Right lobe of liver (tissue), 6 donors: Measurements from ENCODE around the gene KANSL2. TPM values are rescaled to one million over a fixed set of nuclear protein-coding genes. Genes with fewer than 3 reads are reported as not detected.
"Not testable (repeated sequence)": the region's sequence is repeated elsewhere in the genome, so short reads cannot be mapped to it uniquely, and the experiment has no call there.

Experiments used
- ATAC-seq, 4 donors: fragments of 200-7000 bp; cut with Tn5 transposase; one replicate each; pipeline ENCODE4 v1.9.1; 2020; ENCODE audit warnings: mild to moderate bottlenecking in 4 of 4, moderate library complexity in 4 of 4
- DNase-seq, 3 donors: peaks; one replicate each; pipeline ENCODE4 v3.0.0-alpha.2; 2020
- H3K27ac ChIP-seq, 3 donors: fragments of 200-600 bp; one replicate each; pipeline ENCODE4 v1.8.0; 2022
- H3K27me3 ChIP-seq, 2 donors: fragments of 200-600 bp; one replicate each; pipeline ENCODE4 v1.8.0; 2022
- H3K36me3 ChIP-seq, 4 donors: fragments of 200-600 bp; sonication (generic) in 1 of 4; one replicate each; pipeline versions ENCODE4 v1.5.1 to v1.8.0; 2017 to 2022; ENCODE audit warnings: control low read depth in 1 of 4
- H3K4me1 ChIP-seq, 4 donors: fragments of 200-600 bp; sonication (generic) in 1 of 4; one replicate each; pipeline versions ENCODE4 v1.5.1 to v1.8.0; 2017 to 2022; ENCODE audit warnings: control low read depth in 1 of 4
- H3K4me3 ChIP-seq, 3 donors: fragments of 200-600 bp; one replicate each; pipeline ENCODE4 v1.8.0; 2022
- H3K9me3 ChIP-seq, 4 donors: fragments of 200-600 bp; sonication (generic) in 1 of 4; one replicate each; pipeline versions ENCODE4 v1.5.1 to v1.8.0; 2017 to 2022; ENCODE audit warnings: control low read depth in 1 of 4
- CTCF ChIP-seq, 4 donors: fragments of 200-600 bp in 3 of 4; fragments of 450-650 bp in 1 of 4; IDR thresholded peaks; one replicate each; pipeline versions ENCODE4 v1.5.1 to v1.8.0; 2016 to 2022; ENCODE audit warnings: antibody characterized with exemption in 4 of 4, mild to moderate bottlenecking in 2 of 4
- POLR2A ChIP-seq: fragments of 450-650 bp; IDR thresholded peaks from one replicate; pipeline ENCODE4 v1.6.1; 2017; ENCODE audit warnings: antibody characterized with exemption, mild to moderate bottlenecking
- WGBS: methylation state at CpG from one replicate; pipeline ENCODE4 v1.1.6; 2018; ENCODE audit warnings: low coverage, low lambda C conversion rate; ENCODE audit not compliant: insufficient coverage; ENCODE audit errors: missing lambda C conversion rate; 5-methylcytosine and 5-hydroxymethylcytosine counted together
- intact Hi-C, 2 donors: fragments of 100-400 bp; cut with DNase I; formaldehyde crosslinking; loops; one replicate each; pipeline versions ENCODE4 v1.11.2 to v1.14.1; 2022
- total RNA-seq, 6 experiments: library from RNA; depleted of rRNA in 2 of 6; stranded (reverse); fragments of >200 nt in 2 of 6; fragmentation: NEBNext Ultra II Directional in 3 of 6; extraction: Animal tissue kit (Norgen Biotek cat#: 25700) in 3 of 6; gene quantifications; one replicate each; pipeline versions ENCODE4 v1.1.0 to v1.2.4, GENCODE V29; 2016 to 2023
- donor health status: DM: no; HTN: yes; CAD: no.
- donor health status: DM: no; HTN: no; CAD: no.
- donor health status: DM: no; HTN: no; CAD: no.
- donor health status: DM: no; HTN: yes; CAD: no.
- donor health status: DM: no; HTN: yes; CAD: no.

The KANSL2 gene
- total RNA-seq, 6 experiments from 2014 or later: 6.4 to 24.3 (median 12.0) TPM

GRCh38 chr12:48716493-48717251 lies 34.6 kb upstream of the KANSL2 start, which contains the start of gene CCNT1:
CCNT1 (minus strand) TSS chr12:48716707; CDS start chr12:48716675, 32 bp downstream.
- ATAC-seq (peak; percentile 95 to 98 (median 97)), DNase-seq (peak; percentile 98 to 99 (median 99))
- intact Hi-C loops: no loop called here
- peaks cover 0 to 23% (median 0%) of the 10 kb centered on the region in 4 donors for H3K36me3 ChIP-seq
- H3K4me1 ChIP-seq: peaks cover 0 to 19% (median 11%) of the 10 kb centered on the region in 4 donors
- no peaks in the 10 kb centered on the region for H3K27me3 ChIP-seq
- peak; percentile 74 for TF ChIP-seq POLR2A
- TF ChIP-seq CTCF (IDR thresholded peaks at IDR 0.05): peak; percentile 4 to 31 (median 12)
- WGBS: 0% methylated on average over 49 of the region's 61 CpGs
- H3K27ac ChIP-seq: peak within 1 kb of the TSS; percentile 69 to 89 (median 87)
- peak within 1 kb of the TSS; percentile 67 to 86 (median 78) for H3K4me3 ChIP-seq
- no peaks in the 10 kb centered on the region for H3K9me3 ChIP-seq

GRCh38 chr12:48716168-48716492 lies 34.1 kb upstream of the KANSL2 start:
- TF ChIP-seq CTCF (IDR thresholded peaks at IDR 0.05) (no peak), POLR2A (no peak)
- ATAC-seq (no peak), DNase-seq (no peak)
- Histone ChIP-seq H3K4me1 (peaks cover 0 to 19% (median 11%) of the 10 kb centered on the region in 4 donors), H3K4me3 (peak overlapping the region; percentile 67 to 86 (median 78)), H3K27ac (peak overlapping the region; percentile 69 to 89 (median 87)), H3K27me3 (no peaks in the 10 kb centered on the region), H3K36me3 (peaks cover 0 to 29% (median 0%) of the 10 kb centered on the region in 4 donors), H3K9me3 (no peaks in the 10 kb centered on the region)
- intact Hi-C loops: no loop called here
- WGBS: 1% methylated on average over 13 of the region's 17 CpGs

- ATAC-seq (no peak), DNase-seq (no peak)
- H3K4me1 ChIP-seq: peaks cover 0 to 16% (median 10%) of the 10 kb centered on the region in 4 donors
- intact Hi-C loops: no loop called here
- no peaks in the 10 kb centered on the region for H3K27me3 ChIP-seq
- WGBS: 95% methylated on average over 9 of the region's 10 CpGs
- no peak overlapping the region for H3K4me3 ChIP-seq
- no peak overlapping the region for H3K27ac ChIP-seq
- TF ChIP-seq POLR2A: no peak
- no peak for TF ChIP-seq CTCF (IDR thresholded peaks at IDR 0.05)
- peaks cover 0 to 47% (median 5%) of the 10 kb centered on the region in 4 donors for H3K36me3 ChIP-seq
- no peaks in the 10 kb centered on the region for H3K9me3 ChIP-seq
Observed at GRCh38 chr12:48712209-48712608, 30.2 kb upstream of the KANSL2 start.

- H3K27me3 ChIP-seq, DNase-seq, H3K9me3 ChIP-seq, H3K4me1 ChIP-seq, intact Hi-C loops, H3K4me3 ChIP-seq, H3K27ac ChIP-seq, ATAC-seq: not testable (repeated sequence)
- H3K36me3 ChIP-seq: peaks cover 0 to 76% (median 21%) of the 10 kb centered on the region in 4 donors
- 98% methylated on average over 7 of the region's 7 CpGs for WGBS
Observed at GRCh38 chr12:48698822-48699221, 16.8 kb upstream of the KANSL2 start.

- H3K36me3 ChIP-seq: peaks cover 0 to 72% (median 30%) of the 10 kb centered on the region in 4 donors
- H3K9me3 ChIP-seq: no peaks in the 10 kb centered on the region
- ATAC-seq: no peak
Observed at GRCh38 chr12:48696626-48697025, 14.6 kb upstream of the KANSL2 start.

More at GRCh38 chr12:48696626-48697025, 14.6 kb upstream of the KANSL2 start:
- DNase-seq: no peak
- no peaks in the 10 kb centered on the region for H3K4me1 ChIP-seq
- no peak overlapping the region for H3K4me3 ChIP-seq
- TF ChIP-seq POLR2A (no peak), CTCF (IDR thresholded peaks at IDR 0.05) (no peak)
- H3K27me3 ChIP-seq: no peaks in the 10 kb centered on the region
- WGBS: 77% methylated on average over 5 of the region's 5 CpGs
- no peak overlapping the region for H3K27ac ChIP-seq
- intact Hi-C loops: no loop called here
